Stimulated activated naive CD8-positive, alpha-beta T cell treated with anti-CD3 and anti-CD28 coated beads, Interleukin-15, Interleukin-2, amounts not matched to agents 100 ng/mL and 50 ng/mL, for 24 hours (primary cell): ENCODE measurements around the gene ICAM4.
"Not testable (repeated sequence)": the region's sequence is repeated elsewhere in the genome, so short reads cannot be mapped to it uniquely, and the experiment has no call there.

Experiments used
- H3K27ac Mint-ChIP-seq: one replicate; pipeline ENCODE4 v1.8.0; 2021; ENCODE audit warnings: mild to moderate bottlenecking, mixed read lengths
- H3K27me3 Mint-ChIP-seq: one replicate; pipeline ENCODE4 v1.8.0; 2021; ENCODE audit warnings: mixed read lengths
- H3K36me3 Mint-ChIP-seq: one replicate; pipeline ENCODE4 v1.8.0; 2021; ENCODE audit warnings: low read depth, mixed read lengths
- H3K4me1 Mint-ChIP-seq: one replicate; pipeline ENCODE4 v1.8.0; 2021; ENCODE audit warnings: low read depth, mixed read lengths
- H3K4me3 Mint-ChIP-seq: one replicate; pipeline ENCODE4 v1.8.0; 2021; ENCODE audit warnings: mild to moderate bottlenecking, mixed read lengths
- H3K9me3 Mint-ChIP-seq: one replicate; pipeline ENCODE4 v1.8.0; 2021; ENCODE audit warnings: mixed read lengths

ICAM4 gene

GRCh38 chr19:10333758-10334587 is 47.2 kb downstream of the ICAM4 start:
- peak overlapping the region; percentile 98 for H3K27ac Mint-ChIP-seq
- peaks cover 43% of the 10 kb centered on the region for H3K36me3 Mint-ChIP-seq
- H3K4me3 Mint-ChIP-seq = peak overlapping the region; percentile 99
- H3K4me1 Mint-ChIP-seq = peaks cover 56% of the 10 kb centered on the region
- no peaks in the 10 kb centered on the region for H3K27me3 Mint-ChIP-seq
- H3K9me3 Mint-ChIP-seq = no peaks in the 10 kb centered on the region

GRCh38 chr19:10334588-10335351 is 48.0 kb downstream of the ICAM4 start:
- Mint-ChIP-seq H3K9me3 (no peaks in the 10 kb centered on the region), H3K27ac (no peak overlapping the region), H3K27me3 (no peaks in the 10 kb centered on the region), H3K36me3 (peaks cover 40% of the 10 kb centered on the region), H3K4me1 (peaks cover 64% of the 10 kb centered on the region), H3K4me3 (no peak overlapping the region)

GRCh38 chr19:10335352-10335985 is 48.7 kb downstream of the ICAM4 start:
- Mint-ChIP-seq H3K4me1 (peaks cover 67% of the 10 kb centered on the region), H3K36me3 (peaks cover 33% of the 10 kb centered on the region), H3K4me3 (no peak overlapping the region), H3K9me3 (no peaks in the 10 kb centered on the region), H3K27ac (no peak overlapping the region), H3K27me3 (no peaks in the 10 kb centered on the region)

- peaks cover 29% of the 10 kb centered on the region for H3K36me3 Mint-ChIP-seq
- H3K9me3 Mint-ChIP-seq, H3K27ac Mint-ChIP-seq, H3K27me3 Mint-ChIP-seq, H3K4me3 Mint-ChIP-seq: not testable (repeated sequence)
- peaks cover 68% of the 10 kb centered on the region for H3K4me1 Mint-ChIP-seq
Measured at GRCh38 chr19:10336725-10337124, 50.0 kb downstream of the ICAM4 start.
